HG02623 (cell line): ENCODE results near the gene MYBBP1A.

Experiments
- ATAC-seq: cut with Tn5 transposase; IDR thresholded peaks from one replicate; pipeline ENCODE4 v1.9.1; 2021; ENCODE audit warnings: moderate library complexity; ENCODE audit not compliant: unreplicated experiment

MYBBP1A gene

DNA sequence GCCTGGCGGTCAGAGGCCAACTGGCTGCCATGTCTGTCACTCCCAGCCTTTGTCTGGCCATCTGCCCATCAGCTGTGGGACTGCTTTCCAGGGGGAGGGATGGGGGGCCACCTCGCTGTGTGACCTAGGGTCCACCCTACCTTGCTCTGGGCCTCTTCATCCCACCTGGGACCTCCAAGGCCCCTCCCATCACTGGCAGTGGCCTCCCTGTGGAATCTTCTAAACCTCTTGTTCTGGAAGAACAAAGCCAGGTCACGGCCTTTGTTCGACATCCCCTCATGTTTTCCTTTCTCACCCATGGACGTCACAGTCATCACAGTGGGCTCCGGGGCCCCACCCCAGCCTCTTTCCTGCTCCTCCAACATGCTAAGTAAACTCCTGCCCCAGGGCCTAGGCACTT, 32.5 kb downstream of the MYBBP1A start:
- ATAC-seq = no peak

DNA sequence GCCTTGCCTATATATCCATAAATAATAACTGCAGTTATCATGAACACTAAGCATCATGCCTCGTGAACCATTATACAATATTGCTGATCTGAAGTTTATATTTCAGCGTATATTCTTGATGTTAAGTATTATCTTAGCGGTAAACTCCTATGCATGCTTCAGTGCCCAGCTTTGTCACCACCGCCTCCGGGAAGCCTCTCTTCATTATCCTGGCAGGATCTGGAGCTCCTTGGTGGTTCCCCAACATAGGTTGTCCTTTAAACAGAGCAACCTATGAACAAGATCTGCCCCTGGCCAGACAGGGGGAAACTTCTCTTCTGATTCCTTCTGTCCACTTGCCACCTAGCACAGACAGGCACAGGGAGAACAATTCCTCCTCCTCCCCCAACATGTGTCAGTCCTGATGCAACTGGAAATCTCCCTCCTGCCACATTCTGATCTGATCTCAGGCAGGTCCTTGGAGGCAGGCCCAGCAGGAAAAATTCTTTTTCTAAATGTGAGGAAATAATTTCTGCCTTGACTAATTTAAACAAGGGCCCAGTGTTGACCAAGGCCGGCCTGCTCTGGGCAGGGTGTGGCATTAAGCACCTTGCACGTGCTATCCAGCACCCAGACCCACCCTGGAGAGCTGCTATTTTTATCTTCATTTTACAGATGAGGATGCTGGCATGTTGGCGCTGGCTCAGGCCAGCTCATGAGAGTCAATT, 34.1 kb downstream of the MYBBP1A start:
- no peak for ATAC-seq

DNA sequence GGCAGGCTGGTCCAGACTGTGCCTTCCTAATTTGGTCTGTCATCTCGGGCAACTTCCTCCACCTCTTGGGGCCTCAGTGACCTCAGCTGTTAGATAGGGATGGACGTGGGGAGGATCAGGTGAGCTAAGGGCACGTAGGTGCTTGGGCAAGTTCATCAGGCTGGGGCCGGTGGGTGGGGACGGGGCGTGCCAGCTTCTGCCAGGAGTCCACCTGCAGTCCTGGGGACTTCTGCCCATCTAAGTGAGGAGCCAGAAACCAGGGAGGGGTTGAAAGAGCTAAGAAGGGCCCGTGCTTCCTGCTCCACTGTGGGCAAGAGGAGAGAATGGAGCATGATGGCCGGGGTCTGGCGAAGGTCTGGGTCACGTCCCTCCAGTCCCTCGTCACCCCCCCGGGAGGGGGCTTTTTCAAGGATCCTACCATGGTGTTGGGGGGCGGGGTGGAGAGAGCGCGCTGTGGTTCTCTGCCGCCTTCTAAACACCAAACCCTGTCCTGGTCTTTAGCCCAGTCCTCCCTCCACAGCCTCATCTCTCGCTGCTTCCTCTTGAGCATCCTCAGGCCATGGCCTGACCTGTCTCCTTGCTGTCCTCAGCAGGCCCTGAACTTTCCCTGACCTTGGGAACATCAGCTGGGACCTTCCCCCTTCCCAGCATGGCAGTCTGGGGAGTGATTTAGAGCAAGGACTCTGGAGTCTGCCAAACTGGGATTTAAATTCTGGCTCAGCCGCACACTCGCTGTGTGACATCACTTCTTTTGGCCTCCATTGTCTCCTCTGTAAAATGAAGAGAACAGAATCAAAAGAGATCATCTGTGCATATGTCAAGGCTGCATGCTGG, 34.9 kb downstream of the MYBBP1A start:
- ATAC-seq = no peak

- no peak for ATAC-seq
Observed at GRCh38 chr17:4519361-4519788, 35.8 kb downstream of the MYBBP1A start.

DNA sequence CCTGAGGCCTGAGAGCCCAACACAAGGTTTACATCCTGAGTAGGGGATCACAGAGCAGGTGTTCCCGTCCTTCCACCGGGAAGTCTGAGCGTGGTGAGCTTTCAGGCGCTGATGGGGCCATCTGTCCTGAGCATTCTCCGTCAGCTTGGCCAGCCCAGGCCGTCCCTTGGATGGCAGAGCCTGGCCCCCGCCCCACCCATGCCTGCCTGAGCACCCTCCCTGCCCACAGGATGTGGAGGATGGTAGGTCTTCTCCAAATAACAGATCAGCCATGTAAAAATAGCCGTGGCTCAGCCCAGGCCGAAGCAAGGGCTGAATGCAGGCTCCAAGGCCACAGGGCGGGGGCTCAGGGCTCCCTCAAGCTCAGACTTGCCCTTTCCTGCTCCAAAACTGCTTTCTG, 36.3 kb downstream of the MYBBP1A start:
- no peak for ATAC-seq

GRCh38 chr17:4516735-4517134, 38.4 kb downstream of the MYBBP1A start:
- no peak for ATAC-seq

DNA sequence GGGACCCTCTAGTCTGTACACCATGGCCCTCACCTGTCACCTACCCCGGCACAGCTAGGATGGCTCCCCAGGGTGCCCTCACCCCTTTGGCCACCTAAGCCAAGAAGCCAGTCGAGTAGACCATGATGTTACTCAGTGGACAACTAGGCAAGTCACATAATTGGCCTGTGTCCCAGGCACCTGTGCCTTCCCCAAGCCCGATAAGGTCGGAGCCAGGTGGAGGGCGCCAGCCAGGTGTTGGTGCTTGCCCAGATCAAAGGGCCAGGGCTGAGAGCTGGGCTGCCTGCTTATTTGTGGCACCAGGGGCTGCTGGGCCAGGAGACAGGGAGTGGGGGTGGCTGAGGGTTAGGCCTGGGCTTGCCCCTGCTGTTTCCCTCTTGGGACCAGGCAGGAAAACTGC, 39.7 kb downstream of the MYBBP1A start:
- ATAC-seq = no peak

GRCh38 chr17:4514779-4515178, 40.4 kb downstream of the MYBBP1A start:
- ATAC-seq = no peak

DNA sequence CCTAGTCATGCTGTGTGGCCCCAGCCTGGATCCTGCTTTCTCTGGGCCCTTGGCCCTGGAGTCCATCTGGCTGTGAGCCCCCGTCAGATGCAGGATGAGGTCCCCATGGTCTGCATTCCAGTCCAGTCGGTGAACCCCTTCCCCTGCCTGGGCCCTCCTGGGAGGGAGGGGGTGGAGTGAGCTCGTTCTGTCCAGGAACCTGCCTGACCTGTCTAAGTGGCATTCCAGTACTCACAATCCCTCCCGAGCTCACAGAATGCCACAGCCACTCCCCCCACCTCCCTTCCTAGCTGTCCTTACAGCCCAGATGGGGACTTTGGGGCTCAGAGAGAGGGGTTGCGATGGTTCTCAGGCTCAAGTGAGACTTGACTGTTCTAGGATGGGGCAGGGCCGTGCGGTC, 41.0 kb downstream of the MYBBP1A start:
- ATAC-seq = no peak

GRCh38 chr17:4513113-4514032, 41.8 kb downstream of the MYBBP1A start:
- no peak for ATAC-seq

DNA sequence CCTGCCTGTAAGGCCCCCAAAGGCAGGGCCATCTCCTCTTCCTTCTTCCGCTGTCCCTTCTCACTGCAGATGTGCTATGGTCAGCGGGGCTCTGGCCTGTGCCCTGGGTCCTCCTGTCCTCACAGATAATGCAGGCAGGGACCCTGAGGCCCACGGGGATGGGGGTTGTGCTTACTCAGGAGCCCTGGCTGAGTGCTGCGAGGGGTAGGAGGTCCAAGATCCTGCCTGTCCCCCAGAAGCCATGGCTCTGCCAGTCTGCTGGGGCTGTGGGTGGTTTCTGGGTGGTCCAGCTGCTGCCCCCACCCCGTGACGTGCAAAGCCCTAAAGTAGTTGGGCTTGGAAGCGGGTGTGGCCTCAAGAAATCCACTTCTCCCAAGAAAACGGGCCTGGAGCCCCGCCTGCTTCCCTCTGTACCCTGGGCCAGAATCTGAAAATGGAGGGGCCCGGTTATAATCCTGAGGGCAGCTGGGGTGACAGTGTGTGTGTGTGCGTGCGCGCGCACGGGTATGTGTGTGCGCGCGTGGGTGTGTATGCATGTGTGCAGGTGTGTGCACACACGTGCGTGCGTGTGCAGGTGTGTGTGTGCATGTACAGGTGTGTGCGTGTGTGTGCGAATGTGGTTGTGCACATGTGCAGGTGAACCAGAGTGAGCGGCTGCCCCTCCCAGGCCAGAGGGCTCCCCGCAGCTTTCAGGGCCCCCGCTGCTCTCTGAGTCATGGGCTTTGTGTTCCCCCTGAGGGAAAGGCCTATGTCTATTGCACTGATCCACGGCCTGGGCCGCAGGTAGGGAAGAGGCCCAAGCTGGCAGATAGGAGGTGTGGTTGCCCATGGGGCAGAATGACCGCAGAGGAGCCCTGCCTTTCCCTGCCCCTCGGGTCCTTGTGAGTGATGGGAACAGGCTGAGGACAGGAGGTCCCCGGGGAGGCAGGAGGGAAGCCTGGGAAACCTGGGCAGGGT, 42.8 kb downstream of the MYBBP1A start:
- ATAC-seq = no peak

- no peak for ATAC-seq
Observed at GRCh38 chr17:4511199-4511932, 43.8 kb downstream of the MYBBP1A start.

DNA sequence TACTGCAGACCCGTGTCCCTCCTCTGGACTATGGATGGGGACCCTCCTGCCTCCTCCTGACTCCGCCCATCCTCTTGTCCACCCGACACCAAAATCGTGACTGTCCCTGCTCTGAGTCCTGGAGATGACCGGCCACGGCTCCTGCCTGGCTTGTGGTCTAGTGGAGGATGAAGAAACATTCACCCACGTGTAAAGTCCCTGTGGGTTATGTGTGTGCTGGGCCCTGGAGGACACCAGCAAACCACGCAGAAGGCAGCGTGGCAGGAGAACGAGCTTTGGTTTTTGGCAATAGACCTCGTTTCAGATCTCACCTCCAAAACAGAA, 44.6 kb downstream of the MYBBP1A start:
- ATAC-seq = no peak

DNA sequence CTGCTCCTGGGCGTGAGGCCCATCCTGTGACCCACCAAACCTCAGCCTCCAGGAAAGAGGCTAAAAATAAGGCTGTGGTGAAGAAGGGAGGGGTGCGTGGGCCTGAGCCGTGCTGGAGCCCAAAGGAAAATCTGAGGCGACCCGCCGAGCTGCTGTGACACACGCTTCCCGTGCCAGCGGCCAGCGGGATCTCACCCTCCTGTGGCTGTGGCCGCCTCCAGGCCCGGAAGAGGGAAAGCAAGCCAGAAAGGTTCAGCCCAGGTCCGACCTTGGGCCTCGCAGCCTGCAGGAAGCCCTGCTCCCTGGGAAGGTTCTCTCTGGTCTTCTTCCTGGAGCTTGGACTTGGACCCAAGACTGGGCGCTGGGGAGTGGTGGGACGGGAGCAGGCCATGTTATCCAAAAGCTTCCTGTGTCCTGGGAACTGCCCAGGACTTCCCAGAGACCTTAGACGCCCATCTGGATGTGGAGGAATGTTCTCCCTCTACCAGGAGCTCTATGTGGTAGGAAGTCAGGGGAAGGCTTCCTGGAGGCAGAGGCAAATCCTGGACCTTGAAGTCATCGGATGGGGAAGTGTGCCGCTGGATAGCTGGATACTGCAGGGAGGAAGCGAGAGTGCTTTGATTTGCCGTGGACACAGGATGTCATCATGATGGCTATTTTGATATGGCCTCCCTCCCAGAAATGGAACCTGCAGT, 45.1 kb downstream of the MYBBP1A start:
- no peak for ATAC-seq

GRCh38 chr17:4509401-4509800, 45.8 kb downstream of the MYBBP1A start:
- ATAC-seq = no peak

GRCh38 chr17:4508207-4508606, 47.0 kb downstream of the MYBBP1A start:
- no peak for ATAC-seq

GRCh38 chr17:4507361-4508111, 47.6 kb downstream of the MYBBP1A start:
- no peak for ATAC-seq

GRCh38 chr17:4506892-4507291, 48.3 kb downstream of the MYBBP1A start:
- ATAC-seq = no peak
